Kidney (tissue), 14 donors: ENCODE data around the gene TNIP2. TPM values are rescaled to one million over a fixed set of nuclear protein-coding genes. Genes with fewer than 3 reads are reported as not detected.
A peak's percentile ranks its signal among the peaks of the same experiment; 100 is the strongest.

ENCODE experiments used
- DNase-seq, 5 donors: peaks; one replicate each; pipeline ENCODE4 v3.0.0-alpha.2; 2013 to 2020
- FAIRE-seq: peaks from 2 replicates; lab custom pipeline; 2012; peaks lifted over from hg19 to GRCh38; lab: Jason Lieb, UNC
- H3K27ac ChIP-seq, 2 donors: one replicate each; pipeline ENCODE4 v1.7.0; 2013; ENCODE audit warnings: low read depth in 2 of 2, low read length in 2 of 2, inconsistent platforms in 1 of 2
- H3K27me3 ChIP-seq: one replicate; pipeline ENCODE4 v1.7.1; 2013; ENCODE audit warnings: low read length, inconsistent platforms; ENCODE audit not compliant: control insufficient read depth, insufficient read depth
- H3K36me3 ChIP-seq, 3 donors: one replicate each; pipeline versions ENCODE4 v1.7.0 to v1.7.1; 2013; ENCODE audit warnings: low read length in 3 of 3, control low read depth in 1 of 3, inconsistent platforms in 1 of 3; ENCODE audit not compliant: insufficient read depth in 3 of 3, control insufficient read depth in 2 of 3
- H3K4me1 ChIP-seq, 3 donors: one replicate each; pipeline versions ENCODE4 v1.7.0 to v1.7.1; 2013; ENCODE audit warnings: low read length in 3 of 3, inconsistent platforms in 1 of 3, low read depth in 1 of 3; ENCODE audit not compliant: control insufficient read depth in 2 of 3, insufficient read depth in 2 of 3
- H3K4me3 ChIP-seq, 3 donors: one replicate each; pipeline versions ENCODE4 v1.7.0 to v1.8.1; 2013; ENCODE audit warnings: low read length in 3 of 3, control low read depth in 1 of 3, inconsistent platforms in 1 of 3
- H3K9ac ChIP-seq, 3 donors: one replicate each; pipeline versions ENCODE4 v1.7.0 to v1.7.1; 2013; ENCODE audit warnings: low read length in 3 of 3, control low read depth in 1 of 3, inconsistent platforms in 1 of 3
- H3K9me3 ChIP-seq, 3 donors: one replicate each; pipeline versions ENCODE4 v1.7.0 to v1.7.1; 2013; ENCODE audit warnings: low read length in 3 of 3, control low read depth in 1 of 3, inconsistent platforms in 1 of 3; ENCODE audit not compliant: control insufficient read depth in 2 of 3, insufficient read depth in 1 of 3
- CTCF ChIP-seq: IDR thresholded peaks from 3 replicates; pipeline ENCODE4 v1.5.1; 2012; ENCODE audit warnings: mild to moderate bottlenecking, moderate library complexity, borderline replicate concordance; ENCODE audit not compliant: insufficient read depth; ENCODE audit errors: extremely low read depth
- intact Hi-C: fragments of 100-400 bp; cut with DNase I; formaldehyde crosslinking; loops from one replicate; pipeline ENCODE4 v1.11.1; 2022
- polyA plus RNA-seq: library from polyadenylated mRNA; stranded (reverse); fragments of 350-450 nt; fragmentation: Illumina TruSeq; extraction: RNeasy Lipid Tissue Mini Kit (QIAGEN cat#74804); gene quantifications from one replicate; pipeline ENCODE4 v1.2.3, GENCODE V29; 2014; ENCODE audit warnings: low read depth, low replicate concordance; ENCODE audit not compliant: insufficient read depth
- total RNA-seq: library from RNA; stranded (reverse); fragmentation: NEBNext Ultra II Directional; extraction: Animal tissue kit (Norgen Biotek cat#: 25700); gene quantifications from one replicate; pipeline ENCODE4 v1.2.1, GENCODE V29; 2021
- donor health status: control.
- donor health status: control.
- donor health status: control.
- donor health status: control.
- donor health status: control.
- donor health status: DM: yes; HTN: yes; CAD: no.
- donor health status: Normal renal cell carcinoma (clear cell type).

Gene TNIP2
- total and polyA plus RNA-seq, 2 donors from 2014 or later, result 43.1 to 44.4 TPM

GRCh38 chr4:2733001-2733843, 22.9 kb downstream of the TNIP2 start:
- no peak overlapping the region for H3K27ac ChIP-seq
- no peak for FAIRE-seq
- H3K36me3 ChIP-seq, result peaks cover 0 to 12% (median 6%) of the 10 kb centered on the region in 3 donors
- peaks cover 0 to 2% (median 0%) of the 10 kb centered on the region in 3 donors for H3K4me1 ChIP-seq
- no peak for TF ChIP-seq CTCF
- peaks cover 0 to 12% (median 5%) of the 10 kb centered on the region in 3 donors for H3K9me3 ChIP-seq
- no peak overlapping the region for H3K4me3 ChIP-seq
- no peak overlapping the region for H3K9ac ChIP-seq
- DNase-seq, result peak in 2 of 5 donors; percentile 15 to 64
- intact Hi-C loops, result no loop called here
- no peaks in the 10 kb centered on the region for H3K27me3 ChIP-seq

GRCh38 chr4:2732526-2732925, 23.6 kb downstream of the TNIP2 start:
- TF ChIP-seq CTCF, result no peak
- Histone ChIP-seq H3K27ac (no peak overlapping the region), H3K9ac (no peak overlapping the region), H3K36me3 (peaks cover 0 to 12% (median 6%) of the 10 kb centered on the region in 3 donors), H3K4me1 (peaks cover 0 to 2% (median 0%) of the 10 kb centered on the region in 3 donors), H3K27me3 (no peaks in the 10 kb centered on the region), H3K4me3 (no peak overlapping the region), H3K9me3 (peaks cover 0 to 12% (median 5%) of the 10 kb centered on the region in 3 donors)
- DNase-seq (peak in 1 of 5 donors; percentile 49), FAIRE-seq (no peak)
- intact Hi-C loops, result no loop called here

- DNase-seq, result peak in 2 of 5 donors; percentile 32 to 72
- TF ChIP-seq CTCF, result no peak
- Histone ChIP-seq H3K27me3 (no peaks in the 10 kb centered on the region), H3K4me1 (peaks cover 0 to 2% (median 0%) of the 10 kb centered on the region in 3 donors), H3K9ac (no peak overlapping the region), H3K9me3 (peaks cover 0 to 12% (median 5%) of the 10 kb centered on the region in 3 donors), H3K27ac (no peak overlapping the region), H3K36me3 (peaks cover 0 to 12% (median 6%) of the 10 kb centered on the region in 3 donors), H3K4me3 (no peak overlapping the region)
- intact Hi-C loops, result no loop called here
- no peak for FAIRE-seq
Observed at GRCh38 chr4:2731907-2732317, 24.2 kb downstream of the TNIP2 start.
